Thoracic aorta (tissue), 2 donors: Measurements from ENCODE around the gene AOAH. TPM values are rescaled to one million over a fixed set of nuclear protein-coding genes. Genes with fewer than 3 reads are reported as not detected.

Experiments
- ATAC-seq: fragments of 150-250 bp; one replicate; pipeline ENCODE4 v1.8.0; 2017; ENCODE audit warnings: low read depth; ENCODE audit not compliant: insufficient number of reproducible peaks, low FRiP score
- DNase-seq: peaks from one replicate; pipeline ENCODE4 v3.0.0-alpha.2; 2020; ENCODE audit warnings: low spot score
- H3K27ac ChIP-seq, 2 donors: fragments of 200-600 bp; sonication (generic); 1 replicate in 1 of 2; 2 replicates in 1 of 2; pipeline ENCODE4 v1.5.1; 2016; ENCODE audit warnings: mild to moderate bottlenecking in 2 of 2, moderate library complexity in 2 of 2
- H3K27me3 ChIP-seq: fragments of 200-600 bp; sonication (generic); replicated peaks from 2 replicates; pipeline ENCODE4 v1.6.0; 2016; ENCODE audit warnings: mild to moderate bottlenecking; ENCODE audit not compliant: insufficient read depth
- H3K36me3 ChIP-seq: fragments of 200-600 bp; sonication (generic); one replicate; pipeline ENCODE4 v1.5.1; 2016
- H3K4me1 ChIP-seq, 2 donors: fragments of 200-600 bp; sonication (generic); 1 replicate in 1 of 2; 2 replicates in 1 of 2; pipeline versions ENCODE4 v1.5.1 to v1.6.0; 2016; ENCODE audit warnings: low read depth in 2 of 2, mild to moderate bottlenecking in 1 of 2; ENCODE audit not compliant: control insufficient read depth in 1 of 2
- H3K4me3 ChIP-seq: fragments of 200-600 bp; sonication (generic); 2 replicates; pipeline ENCODE4 v1.5.1; 2016; ENCODE audit warnings: mild to moderate bottlenecking
- H3K9me3 ChIP-seq: fragments of 200-600 bp; sonication (generic); 2 replicates; pipeline ENCODE4 v1.5.1; 2016
- total RNA-seq, 2 donors: library from RNA; depleted of rRNA; stranded (reverse); fragments of >200 nt; gene quantifications; one replicate each; pipeline versions ENCODE4 v1.1.0 to v1.2.3, GENCODE V29; 2016
- TF ChIP-seq, protein P1 (sequence below): fragments of 200-600 bp; sonication (generic); IDR thresholded peaks from one replicate; pipeline ENCODE4 v1.5.1; 2019; ENCODE audit warnings: antibody characterized with exemption

AOAH gene
- total RNA-seq, 2 donors from 2014 or later = 20.2 to 22.6 TPM

GRCh38 chr7:36563706-36564327, 160.5 kb downstream of the AOAH start:
- H3K4me1 ChIP-seq = no peaks in the 10 kb centered on the region
- H3K27ac ChIP-seq = no peak overlapping the region
- H3K36me3 ChIP-seq = no peaks in the 10 kb centered on the region
- TF ChIP-seq, protein P1, sequence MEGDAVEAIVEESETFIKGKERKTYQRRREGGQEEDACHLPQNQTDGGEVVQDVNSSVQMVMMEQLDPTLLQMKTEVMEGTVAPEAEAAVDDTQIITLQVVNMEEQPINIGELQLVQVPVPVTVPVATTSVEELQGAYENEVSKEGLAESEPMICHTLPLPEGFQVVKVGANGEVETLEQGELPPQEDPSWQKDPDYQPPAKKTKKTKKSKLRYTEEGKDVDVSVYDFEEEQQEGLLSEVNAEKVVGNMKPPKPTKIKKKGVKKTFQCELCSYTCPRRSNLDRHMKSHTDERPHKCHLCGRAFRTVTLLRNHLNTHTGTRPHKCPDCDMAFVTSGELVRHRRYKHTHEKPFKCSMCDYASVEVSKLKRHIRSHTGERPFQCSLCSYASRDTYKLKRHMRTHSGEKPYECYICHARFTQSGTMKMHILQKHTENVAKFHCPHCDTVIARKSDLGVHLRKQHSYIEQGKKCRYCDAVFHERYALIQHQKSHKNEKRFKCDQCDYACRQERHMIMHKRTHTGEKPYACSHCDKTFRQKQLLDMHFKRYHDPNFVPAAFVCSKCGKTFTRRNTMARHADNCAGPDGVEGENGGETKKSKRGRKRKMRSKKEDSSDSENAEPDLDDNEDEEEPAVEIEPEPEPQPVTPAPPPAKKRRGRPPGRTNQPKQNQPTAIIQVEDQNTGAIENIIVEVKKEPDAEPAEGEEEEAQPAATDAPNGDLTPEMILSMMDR = no peak
- ATAC-seq (no peak), DNase-seq (no peak)
- H3K4me3 ChIP-seq = no peak overlapping the region
- no peaks in the 10 kb centered on the region for H3K9me3 ChIP-seq
- H3K27me3 ChIP-seq = no peaks in the 10 kb centered on the region

- no peak for ATAC-seq
- no peaks in the 10 kb centered on the region for H3K9me3 ChIP-seq
Observed at GRCh38 chr7:36562121-36562520, 162.2 kb downstream of the AOAH start.

GRCh38 chr7:36549029-36549428, 175.3 kb downstream of the AOAH start:
- no peak for ATAC-seq
- TF ChIP-seq, protein P1 = no peak

More at GRCh38 chr7:36562121-36562520, 162.2 kb downstream of the AOAH start:
- Histone ChIP-seq H3K4me3 (no peak overlapping the region), H3K27me3 (no peaks in the 10 kb centered on the region), H3K36me3 (no peaks in the 10 kb centered on the region), H3K4me1 (no peaks in the 10 kb centered on the region), H3K27ac (no peak overlapping the region)
- no peak for DNase-seq
- TF ChIP-seq, protein P1 = no peak

GRCh38 chr7:36547416-36547815, 176.9 kb downstream of the AOAH start:
- no peak for DNase-seq
- H3K27me3 ChIP-seq = no peaks in the 10 kb centered on the region
- H3K4me1 ChIP-seq = no peaks in the 10 kb centered on the region
- no peaks in the 10 kb centered on the region for H3K36me3 ChIP-seq
- TF ChIP-seq, protein P1 = no peak
- no peak for ATAC-seq
- no peak overlapping the region for H3K27ac ChIP-seq
- H3K9me3 ChIP-seq = no peaks in the 10 kb centered on the region
- H3K4me3 ChIP-seq = no peak overlapping the region

More at GRCh38 chr7:36549029-36549428, 175.3 kb downstream of the AOAH start:
- no peak overlapping the region for H3K4me3 ChIP-seq
- H3K36me3 ChIP-seq = no peaks in the 10 kb centered on the region
- H3K9me3 ChIP-seq = no peaks in the 10 kb centered on the region
- H3K4me1 ChIP-seq = no peaks in the 10 kb centered on the region
- no peak overlapping the region for H3K27ac ChIP-seq
- DNase-seq = no peak
- no peaks in the 10 kb centered on the region for H3K27me3 ChIP-seq

DNA sequence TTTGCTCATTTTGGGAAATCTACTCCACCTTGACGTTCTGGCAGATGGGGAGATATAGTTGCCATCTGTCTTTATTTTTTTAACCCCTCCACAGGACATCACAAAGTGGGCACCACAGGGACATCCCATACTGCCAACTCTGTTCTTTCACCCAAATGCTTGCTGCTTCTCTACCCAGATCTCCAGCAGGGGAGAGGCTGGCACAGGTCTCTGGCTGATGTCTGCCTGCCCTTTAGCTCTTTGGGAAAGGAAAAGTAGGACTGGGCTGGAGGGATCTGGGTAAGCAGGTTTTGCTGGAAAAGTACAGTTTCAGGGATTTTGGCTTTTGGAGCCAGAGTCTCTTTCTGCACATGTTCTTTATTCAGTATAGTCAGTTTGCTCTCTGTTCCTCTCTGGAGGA, 178.0 kb downstream of the AOAH start:
- Histone ChIP-seq H3K9me3 (no peaks in the 10 kb centered on the region), H3K4me1 (no peaks in the 10 kb centered on the region), H3K27ac (no peak overlapping the region), H3K27me3 (no peaks in the 10 kb centered on the region), H3K36me3 (no peaks in the 10 kb centered on the region), H3K4me3 (no peak overlapping the region)
- ATAC-seq = no peak
- TF ChIP-seq, protein P1 = no peak
- DNase-seq = no peak
